Measurements from ENCODE around the gene NUDT22. TPM values are rescaled to one million over a fixed set of nuclear protein-coding genes. Genes with fewer than 3 reads are reported as not detected.

The NUDT22 gene
- total and polyA plus RNA-seq, 2 experiments from 2014 or later: 33.9 to 67.0 TPM

GRCh38 chr11:64219354-64219684 lies 6.8 kb upstream of the NUDT22 start (continued):
- TF ChIP-seq, protein P1, sequence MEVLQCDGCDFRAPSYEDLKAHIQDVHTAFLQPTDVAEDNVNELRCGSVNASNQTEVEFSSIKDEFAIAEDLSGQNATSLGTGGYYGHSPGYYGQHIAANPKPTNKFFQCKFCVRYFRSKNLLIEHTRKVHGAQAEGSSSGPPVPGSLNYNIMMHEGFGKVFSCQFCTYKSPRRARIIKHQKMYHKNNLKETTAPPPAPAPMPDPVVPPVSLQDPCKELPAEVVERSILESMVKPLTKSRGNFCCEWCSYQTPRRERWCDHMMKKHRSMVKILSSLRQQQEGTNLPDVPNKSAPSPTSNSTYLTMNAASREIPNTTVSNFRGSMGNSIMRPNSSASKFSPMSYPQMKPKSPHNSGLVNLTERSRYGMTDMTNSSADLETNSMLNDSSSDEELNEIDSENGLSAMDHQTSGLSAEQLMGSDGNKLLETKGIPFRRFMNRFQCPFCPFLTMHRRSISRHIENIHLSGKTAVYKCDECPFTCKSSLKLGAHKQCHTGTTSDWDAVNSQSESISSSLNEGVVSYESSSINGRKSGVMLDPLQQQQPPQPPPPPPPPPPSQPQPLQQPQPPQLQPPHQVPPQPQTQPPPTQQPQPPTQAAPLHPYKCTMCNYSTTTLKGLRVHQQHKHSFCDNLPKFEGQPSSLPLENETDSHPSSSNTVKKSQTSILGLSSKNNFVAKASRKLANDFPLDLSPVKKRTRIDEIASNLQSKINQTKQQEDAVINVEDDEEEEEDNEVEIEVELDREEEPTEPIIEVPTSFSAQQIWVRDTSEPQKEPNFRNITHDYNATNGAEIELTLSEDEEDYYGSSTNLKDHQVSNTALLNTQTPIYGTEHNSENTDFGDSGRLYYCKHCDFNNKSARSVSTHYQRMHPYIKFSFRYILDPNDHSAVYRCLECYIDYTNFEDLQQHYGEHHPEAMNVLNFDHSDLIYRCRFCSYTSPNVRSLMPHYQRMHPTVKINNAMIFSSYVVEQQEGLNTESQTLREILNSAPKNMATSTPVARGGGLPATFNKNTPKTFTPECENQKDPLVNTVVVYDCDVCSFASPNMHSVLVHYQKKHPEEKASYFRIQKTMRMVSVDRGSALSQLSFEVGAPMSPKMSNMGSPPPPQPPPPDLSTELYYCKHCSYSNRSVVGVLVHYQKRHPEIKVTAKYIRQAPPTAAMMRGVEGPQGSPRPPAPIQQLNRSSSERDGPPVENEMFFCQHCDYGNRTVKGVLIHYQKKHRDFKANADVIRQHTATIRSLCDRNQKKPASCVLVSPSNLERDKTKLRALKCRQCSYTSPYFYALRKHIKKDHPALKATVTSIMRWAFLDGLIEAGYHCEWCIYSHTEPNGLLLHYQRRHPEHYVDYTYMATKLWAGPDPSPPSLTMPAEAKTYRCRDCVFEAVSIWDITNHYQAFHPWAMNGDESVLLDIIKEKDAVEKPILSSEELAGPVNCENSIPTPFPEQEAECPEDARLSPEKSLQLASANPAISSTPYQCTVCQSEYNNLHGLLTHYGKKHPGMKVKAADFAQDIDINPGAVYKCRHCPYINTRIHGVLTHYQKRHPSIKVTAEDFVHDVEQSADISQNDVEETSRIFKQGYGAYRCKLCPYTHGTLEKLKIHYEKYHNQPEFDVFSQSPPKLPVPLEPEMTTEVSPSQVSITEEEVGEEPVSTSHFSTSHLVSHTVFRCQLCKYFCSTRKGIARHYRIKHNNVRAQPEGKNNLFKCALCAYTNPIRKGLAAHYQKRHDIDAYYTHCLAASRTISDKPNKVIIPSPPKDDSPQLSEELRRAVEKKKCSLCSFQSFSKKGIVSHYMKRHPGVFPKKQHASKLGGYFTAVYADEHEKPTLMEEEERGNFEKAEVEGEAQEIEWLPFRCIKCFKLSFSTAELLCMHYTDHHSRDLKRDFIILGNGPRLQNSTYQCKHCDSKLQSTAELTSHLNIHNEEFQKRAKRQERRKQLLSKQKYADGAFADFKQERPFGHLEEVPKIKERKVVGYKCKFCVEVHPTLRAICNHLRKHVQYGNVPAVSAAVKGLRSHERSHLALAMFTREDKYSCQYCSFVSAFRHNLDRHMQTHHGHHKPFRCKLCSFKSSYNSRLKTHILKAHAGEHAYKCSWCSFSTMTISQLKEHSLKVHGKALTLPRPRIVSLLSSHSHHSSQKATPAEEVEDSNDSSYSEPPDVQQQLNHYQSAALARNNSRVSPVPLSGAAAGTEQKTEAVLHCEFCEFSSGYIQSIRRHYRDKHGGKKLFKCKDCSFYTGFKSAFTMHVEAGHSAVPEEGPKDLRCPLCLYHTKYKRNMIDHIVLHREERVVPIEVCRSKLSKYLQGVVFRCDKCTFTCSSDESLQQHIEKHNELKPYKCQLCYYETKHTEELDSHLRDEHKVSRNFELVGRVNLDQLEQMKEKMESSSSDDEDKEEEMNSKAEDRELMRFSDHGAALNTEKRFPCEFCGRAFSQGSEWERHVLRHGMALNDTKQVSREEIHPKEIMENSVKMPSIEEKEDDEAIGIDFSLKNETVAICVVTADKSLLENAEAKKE (CRISPR knock-in tag; IDR thresholded peaks at IDR 0.05): no peak
- no peak for TF ChIP-seq ZNF331 (CRISPR knock-in tag; IDR thresholded peaks at IDR 0.05; ENCODE audit: low read depth)
- no peak for TF ChIP-seq STAT1 (IDR thresholded peaks at IDR 0.05; ENCODE audit: unreplicated experiment)
- TF ChIP-seq, protein P2, sequence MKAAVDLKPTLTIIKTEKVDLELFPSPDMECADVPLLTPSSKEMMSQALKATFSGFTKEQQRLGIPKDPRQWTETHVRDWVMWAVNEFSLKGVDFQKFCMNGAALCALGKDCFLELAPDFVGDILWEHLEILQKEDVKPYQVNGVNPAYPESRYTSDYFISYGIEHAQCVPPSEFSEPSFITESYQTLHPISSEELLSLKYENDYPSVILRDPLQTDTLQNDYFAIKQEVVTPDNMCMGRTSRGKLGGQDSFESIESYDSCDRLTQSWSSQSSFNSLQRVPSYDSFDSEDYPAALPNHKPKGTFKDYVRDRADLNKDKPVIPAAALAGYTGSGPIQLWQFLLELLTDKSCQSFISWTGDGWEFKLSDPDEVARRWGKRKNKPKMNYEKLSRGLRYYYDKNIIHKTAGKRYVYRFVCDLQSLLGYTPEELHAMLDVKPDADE (IDR thresholded peaks at IDR 0.05): no peak
- TF ChIP-seq EZH2 (IDR thresholded peaks at IDR 0.05; ENCODE audit: low read depth, unreplicated experiment): no peak

- Histone ChIP-seq H3K4me1 (ENCODE audit: insufficient read depth) (no peaks in the 10 kb centered on the region), H3K27me3 (ENCODE audit: insufficient read depth) (no peaks in the 10 kb centered on the region), H3K79me2 (replicated peaks; ENCODE audit: insufficient read depth) (no peaks in the 10 kb centered on the region), H3F3A (replicated peaks; ENCODE audit: low read depth) (0 out of 2 replicates have a peak, but pooled peaks cover 3% of the 10 kb centered on the region), H3K27ac (ENCODE audit: low read depth) (no peak overlapping the region), H3K4me2 (no peak overlapping the region), H3K4me3 (no peak overlapping the region), H3K9me2 (ENCODE audit: insufficient read depth) (no peaks in the 10 kb centered on the region), H4K20me1 (replicated peaks; ENCODE audit: insufficient read depth) (no peaks in the 10 kb centered on the region), H3K36me3 (ENCODE audit: insufficient read depth) (peaks cover 4% of the 10 kb centered on the region; the same call in 1 of the 2 replicates), H2AFZ (no peak overlapping the region)
- H3K27ac Mint-ChIP-seq: no peak overlapping the region
- H3K4me1 Mint-ChIP-seq: peaks cover 4% of the 10 kb centered on the region; the same call in 1 of the 3 replicates
- no peaks in the 10 kb centered on the region for H3K9me3 Mint-ChIP-seq
- no peak for ATAC-seq
- H3K27me3 Mint-ChIP-seq (ENCODE audit: insufficient read depth, low read depth, poor library complexity): peaks cover 5% of the 10 kb centered on the region
- TF ChIP-seq, protein P3, sequence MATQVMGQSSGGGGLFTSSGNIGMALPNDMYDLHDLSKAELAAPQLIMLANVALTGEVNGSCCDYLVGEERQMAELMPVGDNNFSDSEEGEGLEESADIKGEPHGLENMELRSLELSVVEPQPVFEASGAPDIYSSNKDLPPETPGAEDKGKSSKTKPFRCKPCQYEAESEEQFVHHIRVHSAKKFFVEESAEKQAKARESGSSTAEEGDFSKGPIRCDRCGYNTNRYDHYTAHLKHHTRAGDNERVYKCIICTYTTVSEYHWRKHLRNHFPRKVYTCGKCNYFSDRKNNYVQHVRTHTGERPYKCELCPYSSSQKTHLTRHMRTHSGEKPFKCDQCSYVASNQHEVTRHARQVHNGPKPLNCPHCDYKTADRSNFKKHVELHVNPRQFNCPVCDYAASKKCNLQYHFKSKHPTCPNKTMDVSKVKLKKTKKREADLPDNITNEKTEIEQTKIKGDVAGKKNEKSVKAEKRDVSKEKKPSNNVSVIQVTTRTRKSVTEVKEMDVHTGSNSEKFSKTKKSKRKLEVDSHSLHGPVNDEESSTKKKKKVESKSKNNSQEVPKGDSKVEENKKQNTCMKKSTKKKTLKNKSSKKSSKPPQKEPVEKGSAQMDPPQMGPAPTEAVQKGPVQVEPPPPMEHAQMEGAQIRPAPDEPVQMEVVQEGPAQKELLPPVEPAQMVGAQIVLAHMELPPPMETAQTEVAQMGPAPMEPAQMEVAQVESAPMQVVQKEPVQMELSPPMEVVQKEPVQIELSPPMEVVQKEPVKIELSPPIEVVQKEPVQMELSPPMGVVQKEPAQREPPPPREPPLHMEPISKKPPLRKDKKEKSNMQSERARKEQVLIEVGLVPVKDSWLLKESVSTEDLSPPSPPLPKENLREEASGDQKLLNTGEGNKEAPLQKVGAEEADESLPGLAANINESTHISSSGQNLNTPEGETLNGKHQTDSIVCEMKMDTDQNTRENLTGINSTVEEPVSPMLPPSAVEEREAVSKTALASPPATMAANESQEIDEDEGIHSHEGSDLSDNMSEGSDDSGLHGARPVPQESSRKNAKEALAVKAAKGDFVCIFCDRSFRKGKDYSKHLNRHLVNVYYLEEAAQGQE (IDR thresholded peaks at IDR 0.05; ENCODE audit: unreplicated experiment): no peak
- TF ChIP-seq EZH2phosphoT487 (IDR thresholded peaks at IDR 0.05; ENCODE audit: unreplicated experiment): no peak
- TF ChIP-seq, protein P4, sequence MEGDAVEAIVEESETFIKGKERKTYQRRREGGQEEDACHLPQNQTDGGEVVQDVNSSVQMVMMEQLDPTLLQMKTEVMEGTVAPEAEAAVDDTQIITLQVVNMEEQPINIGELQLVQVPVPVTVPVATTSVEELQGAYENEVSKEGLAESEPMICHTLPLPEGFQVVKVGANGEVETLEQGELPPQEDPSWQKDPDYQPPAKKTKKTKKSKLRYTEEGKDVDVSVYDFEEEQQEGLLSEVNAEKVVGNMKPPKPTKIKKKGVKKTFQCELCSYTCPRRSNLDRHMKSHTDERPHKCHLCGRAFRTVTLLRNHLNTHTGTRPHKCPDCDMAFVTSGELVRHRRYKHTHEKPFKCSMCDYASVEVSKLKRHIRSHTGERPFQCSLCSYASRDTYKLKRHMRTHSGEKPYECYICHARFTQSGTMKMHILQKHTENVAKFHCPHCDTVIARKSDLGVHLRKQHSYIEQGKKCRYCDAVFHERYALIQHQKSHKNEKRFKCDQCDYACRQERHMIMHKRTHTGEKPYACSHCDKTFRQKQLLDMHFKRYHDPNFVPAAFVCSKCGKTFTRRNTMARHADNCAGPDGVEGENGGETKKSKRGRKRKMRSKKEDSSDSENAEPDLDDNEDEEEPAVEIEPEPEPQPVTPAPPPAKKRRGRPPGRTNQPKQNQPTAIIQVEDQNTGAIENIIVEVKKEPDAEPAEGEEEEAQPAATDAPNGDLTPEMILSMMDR (conservative IDR thresholded peaks at IDR 0.05; ENCODE audit: low read depth in 2 of 2): no peak
- H3K4me3 Mint-ChIP-seq: no peak overlapping the region
- DNase-seq (ENCODE audit: low spot score): no peak
- peaks cover 7% of the 10 kb centered on the region; the same call in 2 of the 3 replicates for H3K36me3 Mint-ChIP-seq (ENCODE audit: low read depth)
These were observed 6.3 kb upstream of the NUDT22 start for GRCh38 chr11:64219755-64220154.

All from GM23338 (cell line).